ENCODE measurements around the gene MED13L. TPM values are rescaled to one million over a fixed set of nuclear protein-coding genes. Genes with fewer than 3 reads are reported as not detected.

Gene MED13L
- total and polyA plus RNA-seq, 2 of the 8 experiments (the other 6 are each of a cell fraction or from before 2014, with no cell fraction given), result 15.9 to 51.7 TPM

GRCh38 chr12:116188581-116188980 is 88.9 kb downstream of the MED13L start:
- no peak overlapping the region for H4K5ac ChIP-seq (ENCODE audit: insufficient read length, low read depth, low read length)
- no peak overlapping the region for H3K56ac ChIP-seq (replicated peaks; ENCODE audit: insufficient read length, low read depth, low read length)
- H3K27me3 ChIP-seq (replicated peaks in 1 of 4; ENCODE audit: control insufficient read depth in 3 of 4, extremely low read depth in 1 of 4, insufficient read depth in 3 of 4, low read length in 3 of 4), result no peaks in the 10 kb centered on the region
- H3K23ac ChIP-seq (ENCODE audit: insufficient read length), result no peak overlapping the region
- H3K4me3 ChIP-seq (ENCODE audit: extremely low read depth in 1 of 4, insufficient read depth in 2 of 4, low read depth in 3 of 4, low read length in 4 of 4), result no peak overlapping the region
- POLR2A ChIA-PET (ENCODE audit: partially characterized antibody), result no interaction called here
- WGBS, 2 experiments (ENCODE audit: extremely low coverage in 1 of 2, insufficient coverage in 1 of 2, insufficient read length in 1 of 2, insufficient replicate concordance in 2 of 2, low coverage in 1 of 2, low lambda C conversion rate in 2 of 2, missing lambda C conversion rate in 1 of 2), result 82 to 100% methylated on average over 1 to 3 of the region's 3 CpGs
- H3K36me3 ChIP-seq (ENCODE audit: control insufficient read depth in 2 of 4, insufficient read depth in 4 of 4, low read length in 3 of 4), result no peaks in the 10 kb centered on the region
- H3K23me2 ChIP-seq (ENCODE audit: low read depth, low read length), result no peaks in the 10 kb centered on the region; the same call in 1 of the 2 replicates
- H3K4me1 ChIP-seq (replicated peaks in 1 of 4; ENCODE audit: control insufficient read depth in 3 of 4, insufficient read depth in 4 of 4, low read length in 3 of 4), result no peaks in the 10 kb centered on the region
- H3K9ac ChIP-seq (replicated peaks in 1 of 4; ENCODE audit: extremely low read depth in 1 of 4, low read depth in 3 of 4, low read length in 3 of 4), result no peak overlapping the region; a peak in 1 of 7 replicates
- no peak overlapping the region for H2BK15ac ChIP-seq (ENCODE audit: low read length)
- H4K20me1 ChIP-seq (replicated peaks in 1 of 2; ENCODE audit: control insufficient read depth in 1 of 2, insufficient read depth in 2 of 2, low read length in 2 of 2), result peaks cover 0 to 4% of the 10 kb centered on the region in 2 experiments
- H3K18ac ChIP-seq (ENCODE audit: extremely low read depth, low read length), result no peak overlapping the region
- FAIRE-seq (no peak), DNase-seq (ENCODE audit: low read depth in 1 of 2, low spot score in 2 of 2) (no peak)
- no peak overlapping the region for H2AFZ ChIP-seq (ENCODE audit: low read length)
- no peak overlapping the region for H3K4me2 ChIP-seq (ENCODE audit: insufficient read depth in 1 of 2, low read depth in 2 of 2, low read length in 2 of 2)
- no peak overlapping the region for H3K27ac ChIP-seq (ENCODE audit: low read depth, low read length)
- no peaks in the 10 kb centered on the region for H3K9me3 ChIP-seq (ENCODE audit: insufficient read depth in 2 of 2, low read depth in 1 of 2, low read length in 1 of 2)
- no peak overlapping the region for H3K14ac ChIP-seq (ENCODE audit: insufficient read length)
- H2BK5ac ChIP-seq (ENCODE audit: low read depth, low read length), result no peak overlapping the region
- H4K91ac ChIP-seq (replicated peaks; ENCODE audit: insufficient read length, low read length), result no peak overlapping the region
- no peak overlapping the region for H2AK5ac ChIP-seq (ENCODE audit: low read depth, low read length)
- no peak overlapping the region for H2BK20ac ChIP-seq (ENCODE audit: low read length)
- no peak overlapping the region for H3K4ac ChIP-seq (replicated peaks; ENCODE audit: insufficient read length, low read depth, low read length)
- no peak overlapping the region for H4K8ac ChIP-seq (ENCODE audit: extremely low read depth, insufficient read depth, low read length)
- no peak overlapping the region for H2BK120ac ChIP-seq (replicated peaks; ENCODE audit: low read depth, low read length)
- no peaks in the 10 kb centered on the region for H3K79me1 ChIP-seq (ENCODE audit: low read depth, low read length)
- H2BK12ac ChIP-seq (ENCODE audit: low read depth, low read length), result no peak overlapping the region
- H3K79me2 ChIP-seq (ENCODE audit: control insufficient read depth in 1 of 2, insufficient read depth in 2 of 2, low read length in 2 of 2), result peaks cover 0 to 80% of the 10 kb centered on the region in 2 experiments; a peak in 3 of 4 replicates
- CTCF ChIA-PET (ENCODE audit: partially characterized antibody), result no interaction called here
- TF ChIP-seq CEBPB (IDR thresholded peaks at IDR 0.05; ENCODE audit: low read depth, low read length), result no peak
- no peak for TF ChIP-seq SIRT6 (IDR thresholded peaks at IDR 0.05; ENCODE audit: low read length)
- no peak for TF ChIP-seq RBBP5 (IDR thresholded peaks at IDR 0.05; ENCODE audit: borderline replicate concordance, low read depth, low read length)
- TF ChIP-seq KDM5A (IDR thresholded peaks at IDR 0.05; ENCODE audit: low read length), result no peak
